Parathyroid adenoma (tissue), 2 donors: Measurements from ENCODE around the gene MAPRE2.

ENCODE experiments used
- H2AFZ ChIP-seq: fragments of 300-600 bp; sonication (generic); one replicate; pipeline ENCODE4 v1.7.0; 2017; ENCODE audit warnings: antibody characterized with exemption, mild to moderate bottlenecking
- H3K27ac ChIP-seq: fragments of 300-600 bp; sonication (generic); one replicate; pipeline ENCODE4 v1.7.0; 2017
- H3K27me3 ChIP-seq: fragments of 300-600 bp; sonication (generic); one replicate; pipeline ENCODE4 v1.7.0; 2017; ENCODE audit warnings: low read length; ENCODE audit not compliant: control insufficient read depth, insufficient read depth
- H3K36me3 ChIP-seq: fragments of 300-600 bp; sonication (generic); one replicate; pipeline ENCODE4 v1.7.0; 2017; ENCODE audit warnings: low read length; ENCODE audit not compliant: control insufficient read depth, insufficient read depth
- H3K4me1 ChIP-seq: fragments of 300-600 bp; sonication (generic); one replicate; pipeline ENCODE4 v1.7.0; 2017; ENCODE audit warnings: control low read depth
- H3K4me2 ChIP-seq: fragments of 300-600 bp; sonication (generic); one replicate; pipeline ENCODE4 v1.7.0; 2017; ENCODE audit warnings: low read length
- H3K4me3 ChIP-seq: fragments of 300-600 bp; sonication (generic); one replicate; pipeline ENCODE4 v1.7.0; 2017; ENCODE audit warnings: low read depth, low read length
- H3K79me2 ChIP-seq: fragments of 300-600 bp; sonication (generic); one replicate; pipeline ENCODE4 v1.7.0; 2017; ENCODE audit warnings: control low read depth
- H3K9ac ChIP-seq: fragments of 300-600 bp; sonication (generic); one replicate; pipeline ENCODE4 v1.7.0; 2017; ENCODE audit warnings: mild to moderate bottlenecking
- H3K9me3 ChIP-seq: fragments of 300-600 bp; sonication (generic); one replicate; pipeline ENCODE4 v1.7.0; 2017; ENCODE audit warnings: low read length; ENCODE audit not compliant: control insufficient read depth
- TF ChIP-seq, protein P1 (sequence below): fragments of 300-600 bp; sonication (generic); IDR thresholded peaks from one replicate; pipeline ENCODE4 v1.7.0; 2017; ENCODE audit warnings: antibody characterized with exemption, mild to moderate bottlenecking
- donor health status: primary hyperparathyroidism.

Gene MAPRE2

DNA sequence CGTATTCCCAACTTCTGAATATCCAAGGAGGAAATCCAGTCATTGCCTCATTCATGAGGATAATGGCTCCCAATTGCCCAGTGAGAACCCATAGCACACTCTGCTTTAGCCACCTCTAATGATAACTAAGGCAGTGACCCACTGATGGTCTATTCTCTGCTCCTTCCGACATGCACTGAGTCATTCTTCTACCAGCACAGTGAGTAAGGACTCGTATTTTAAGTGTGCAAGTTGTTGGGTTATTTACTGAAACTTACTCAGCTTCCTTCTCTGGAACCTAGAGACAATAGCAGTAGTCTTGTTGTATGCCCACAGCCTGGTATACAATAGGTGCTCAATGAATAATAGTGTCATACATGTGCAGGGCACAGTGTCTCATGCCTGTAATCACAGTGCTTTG is 118.6 kb downstream of the MAPRE2 start:
- no peaks in the 10 kb centered on the region for H3K27me3 ChIP-seq
- H3K4me3 ChIP-seq: no peak overlapping the region
- H3K4me2 ChIP-seq: no peak overlapping the region
- H3K9ac ChIP-seq: no peak overlapping the region
- no peak overlapping the region for H3K27ac ChIP-seq
- H2AFZ ChIP-seq: no peak overlapping the region
- TF ChIP-seq, protein P1, sequence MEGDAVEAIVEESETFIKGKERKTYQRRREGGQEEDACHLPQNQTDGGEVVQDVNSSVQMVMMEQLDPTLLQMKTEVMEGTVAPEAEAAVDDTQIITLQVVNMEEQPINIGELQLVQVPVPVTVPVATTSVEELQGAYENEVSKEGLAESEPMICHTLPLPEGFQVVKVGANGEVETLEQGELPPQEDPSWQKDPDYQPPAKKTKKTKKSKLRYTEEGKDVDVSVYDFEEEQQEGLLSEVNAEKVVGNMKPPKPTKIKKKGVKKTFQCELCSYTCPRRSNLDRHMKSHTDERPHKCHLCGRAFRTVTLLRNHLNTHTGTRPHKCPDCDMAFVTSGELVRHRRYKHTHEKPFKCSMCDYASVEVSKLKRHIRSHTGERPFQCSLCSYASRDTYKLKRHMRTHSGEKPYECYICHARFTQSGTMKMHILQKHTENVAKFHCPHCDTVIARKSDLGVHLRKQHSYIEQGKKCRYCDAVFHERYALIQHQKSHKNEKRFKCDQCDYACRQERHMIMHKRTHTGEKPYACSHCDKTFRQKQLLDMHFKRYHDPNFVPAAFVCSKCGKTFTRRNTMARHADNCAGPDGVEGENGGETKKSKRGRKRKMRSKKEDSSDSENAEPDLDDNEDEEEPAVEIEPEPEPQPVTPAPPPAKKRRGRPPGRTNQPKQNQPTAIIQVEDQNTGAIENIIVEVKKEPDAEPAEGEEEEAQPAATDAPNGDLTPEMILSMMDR: no peak
- no peaks in the 10 kb centered on the region for H3K9me3 ChIP-seq
- no peaks in the 10 kb centered on the region for H3K4me1 ChIP-seq
- no peaks in the 10 kb centered on the region for H3K36me3 ChIP-seq
- no peaks in the 10 kb centered on the region for H3K79me2 ChIP-seq

DNA sequence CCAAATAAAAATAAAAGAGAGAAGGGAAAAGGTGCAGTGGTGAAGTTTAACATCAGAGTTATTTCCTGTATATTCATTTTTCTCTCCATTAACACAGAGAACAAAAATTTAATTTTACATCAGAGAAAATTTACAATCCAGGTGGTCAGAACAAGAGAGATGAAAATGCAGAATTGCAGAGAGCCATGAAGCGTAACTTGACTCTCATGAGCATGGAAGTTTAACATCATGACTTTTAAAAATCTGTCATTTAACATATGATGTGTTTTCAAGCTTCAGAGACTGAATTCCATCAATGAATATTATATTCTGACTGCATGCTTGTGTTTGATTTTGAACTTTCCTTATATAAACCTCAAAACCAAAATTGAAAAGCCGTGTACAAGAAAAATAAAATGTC is 120.3 kb downstream of the MAPRE2 start:
- Histone ChIP-seq H3K27ac (no peak overlapping the region), H3K4me1 (no peaks in the 10 kb centered on the region), H3K79me2 (no peaks in the 10 kb centered on the region), H3K4me3 (no peak overlapping the region), H3K9me3 (no peaks in the 10 kb centered on the region), H3K4me2 (no peak overlapping the region), H2AFZ (no peak overlapping the region), H3K27me3 (no peaks in the 10 kb centered on the region), H3K36me3 (no peaks in the 10 kb centered on the region), H3K9ac (no peak overlapping the region)
- TF ChIP-seq, protein P1: no peak

DNA sequence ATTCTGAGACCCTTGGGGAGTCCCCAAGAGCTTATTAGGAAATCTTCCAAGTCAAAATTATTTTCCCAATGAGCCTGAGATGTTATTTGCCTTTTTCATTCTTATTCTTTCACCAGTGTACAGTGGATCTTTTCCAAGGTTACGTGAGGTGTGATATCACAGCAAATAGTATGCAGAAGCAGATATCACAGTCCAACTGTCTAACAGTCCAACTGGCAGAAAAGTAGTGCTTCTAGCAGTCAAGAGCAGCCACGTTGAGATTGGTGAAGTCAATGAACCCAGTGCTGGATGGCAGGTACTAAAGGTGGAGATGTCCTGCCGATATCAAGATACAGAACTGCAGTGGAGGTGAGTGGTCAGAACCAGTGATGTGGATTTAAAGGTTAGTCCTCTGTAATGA is 120.7 kb downstream of the MAPRE2 start:
- Histone ChIP-seq H3K27ac (no peak overlapping the region), H3K27me3 (no peaks in the 10 kb centered on the region), H3K4me2 (no peak overlapping the region), H3K79me2 (no peaks in the 10 kb centered on the region), H3K4me3 (no peak overlapping the region), H3K9ac (no peak overlapping the region), H3K36me3 (no peaks in the 10 kb centered on the region), H3K9me3 (no peaks in the 10 kb centered on the region), H3K4me1 (no peaks in the 10 kb centered on the region), H2AFZ (no peak overlapping the region)
- TF ChIP-seq, protein P1: no peak

DNA sequence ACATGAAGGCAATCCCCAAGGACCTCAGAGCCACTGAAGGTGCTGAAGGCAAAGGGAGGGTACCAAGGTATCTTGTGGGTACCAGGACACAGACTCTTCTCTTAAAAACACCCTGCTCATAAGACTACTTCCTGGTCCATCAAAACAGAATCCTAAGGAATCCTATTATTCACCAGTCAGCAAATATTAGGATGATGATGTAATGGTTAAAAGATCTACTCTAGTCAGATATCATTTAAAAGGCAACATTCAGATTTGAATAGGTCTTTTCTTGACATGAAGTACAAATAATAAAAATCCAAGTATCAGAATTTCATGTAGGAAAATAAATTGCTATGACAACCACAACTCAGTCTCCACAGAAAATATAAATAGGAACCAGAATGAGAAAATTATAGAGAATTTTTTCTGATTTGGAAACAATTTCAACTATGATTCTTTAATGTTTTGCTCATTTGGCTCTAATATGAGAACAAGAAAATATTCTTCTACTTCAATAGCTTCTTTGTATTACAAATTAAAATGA is 121.9 kb downstream of the MAPRE2 start:
- Histone ChIP-seq H2AFZ (no peak overlapping the region), H3K27me3 (no peaks in the 10 kb centered on the region), H3K9ac (no peak overlapping the region), H3K27ac (no peak overlapping the region), H3K9me3 (no peaks in the 10 kb centered on the region), H3K4me1 (no peaks in the 10 kb centered on the region), H3K4me3 (no peak overlapping the region), H3K79me2 (no peaks in the 10 kb centered on the region), H3K4me2 (no peak overlapping the region), H3K36me3 (no peaks in the 10 kb centered on the region)
- TF ChIP-seq, protein P1: no peak

DNA sequence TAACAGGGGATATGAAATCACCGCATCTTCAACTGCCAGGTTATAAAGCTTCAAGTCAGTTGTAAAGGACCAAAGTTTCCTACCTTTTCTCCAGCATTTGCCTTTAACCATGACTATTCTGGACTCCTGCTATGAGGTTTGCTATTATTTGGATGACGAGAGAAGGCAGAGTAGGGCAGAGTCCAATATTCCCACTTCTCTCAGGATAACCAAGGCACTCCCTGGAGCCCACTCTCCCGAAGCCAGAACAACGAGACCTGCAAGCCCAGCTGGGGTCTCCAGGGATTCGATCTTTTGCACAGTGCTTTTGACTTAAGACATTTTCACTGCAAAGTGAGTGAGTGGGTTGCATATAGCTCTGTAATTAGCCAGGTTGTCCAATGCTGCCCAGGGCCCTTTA is 122.5 kb downstream of the MAPRE2 start:
- Histone ChIP-seq H2AFZ (no peak overlapping the region), H3K9ac (no peak overlapping the region), H3K9me3 (no peaks in the 10 kb centered on the region), H3K79me2 (no peaks in the 10 kb centered on the region), H3K4me2 (no peak overlapping the region), H3K4me3 (no peak overlapping the region), H3K4me1 (no peaks in the 10 kb centered on the region), H3K27ac (no peak overlapping the region), H3K36me3 (no peaks in the 10 kb centered on the region), H3K27me3 (no peaks in the 10 kb centered on the region)
- TF ChIP-seq, protein P1: no peak
